Mesenchymal stem cell (in vitro differentiated cells and primary cell): ENCODE measurements around the gene F3. TPM values are rescaled to one million over a fixed set of nuclear protein-coding genes. Genes with fewer than 3 reads are reported as not detected.
A peak's percentile ranks its signal among the peaks of the same experiment; 100 is the strongest.

Source experiments
- DNase-seq: peaks from one replicate; pipeline ENCODE4 v3.0.0-alpha.2; 2013
- H2AFZ ChIP-seq: one replicate; pipeline ENCODE4 v1.6.1; 2013; ENCODE audit warnings: low read depth, mild to moderate bottlenecking, control low read depth, inconsistent platforms, low read length, moderate library complexity
- H2AK5ac ChIP-seq: 2 replicates; pipeline ENCODE4 v1.6.1; 2013; ENCODE audit warnings: low read length, moderate library complexity, mild to moderate bottlenecking, inconsistent platforms; ENCODE audit not compliant: severe bottlenecking
- H2BK120ac ChIP-seq: one replicate; pipeline ENCODE4 v1.6.1; 2013; ENCODE audit warnings: low read depth, mild to moderate bottlenecking, inconsistent platforms, low read length, moderate library complexity
- H2BK12ac ChIP-seq, 2 experiments: one replicate each; pipeline ENCODE4 v1.6.1; 2013; ENCODE audit warnings: inconsistent platforms in 2 of 2, low read length in 2 of 2, mild to moderate bottlenecking in 2 of 2, moderate library complexity in 2 of 2, control low read depth in 1 of 2
- H2BK15ac ChIP-seq: one replicate; pipeline ENCODE4 v1.6.1; 2013; ENCODE audit warnings: mild to moderate bottlenecking, low read depth, inconsistent platforms; ENCODE audit not compliant: poor library complexity, severe bottlenecking
- H2BK5ac ChIP-seq: 2 replicates; pipeline ENCODE4 v1.6.1; 2013; ENCODE audit warnings: low read depth, mild to moderate bottlenecking, low read length, control low read depth, inconsistent platforms; ENCODE audit not compliant: poor library complexity, severe bottlenecking
- H3K14ac ChIP-seq, 2 experiments: one replicate each; pipeline ENCODE4 v1.6.1; 2013; ENCODE audit warnings: inconsistent platforms in 2 of 2, low read length in 2 of 2, control low read depth in 1 of 2, mild to moderate bottlenecking in 1 of 2, moderate library complexity in 1 of 2
- H3K18ac ChIP-seq, 2 experiments: one replicate each; pipeline ENCODE4 v1.6.1; 2013; ENCODE audit warnings: inconsistent platforms in 2 of 2, low read length in 2 of 2, control low read depth in 1 of 2, low read depth in 1 of 2, mild to moderate bottlenecking in 1 of 2
- H3K23ac ChIP-seq, 2 experiments: one replicate each; pipeline ENCODE4 v1.6.1; 2013; ENCODE audit warnings: inconsistent platforms in 2 of 2, low read length in 2 of 2, mild to moderate bottlenecking in 2 of 2, moderate library complexity in 2 of 2, control low read depth in 1 of 2
- H3K27ac ChIP-seq: 2 replicates; pipeline ENCODE4 v1.5.1; 2013; ENCODE audit warnings: mild to moderate bottlenecking, moderate library complexity, low read length, control low read depth, inconsistent platforms; ENCODE audit not compliant: poor library complexity, severe bottlenecking
- H3K27me3 ChIP-seq, 2 experiments: 2 replicates each; pipeline versions ENCODE4 v1.6.1 to v1.7.0; 2013; ENCODE audit warnings: low read length in 2 of 2, mild to moderate bottlenecking in 2 of 2, moderate library complexity in 2 of 2, control low read depth in 1 of 2, inconsistent platforms in 1 of 2; ENCODE audit not compliant: control insufficient read depth in 1 of 2, insufficient read depth in 1 of 2
- H3K36me3 ChIP-seq, 2 experiments: 2 replicates each; pipeline versions ENCODE4 v1.6.1 to v1.7.0; 2013; ENCODE audit warnings: low read length in 2 of 2, control low read depth in 1 of 2, inconsistent platforms in 1 of 2, low read depth in 1 of 2, mild to moderate bottlenecking in 1 of 2; ENCODE audit not compliant: insufficient read depth in 2 of 2, control insufficient read depth in 1 of 2
- H3K4ac ChIP-seq, 2 experiments: one replicate each; pipeline ENCODE4 v1.6.1; 2013; ENCODE audit warnings: inconsistent platforms in 2 of 2, low read length in 2 of 2, mild to moderate bottlenecking in 2 of 2, moderate library complexity in 2 of 2, control low read depth in 1 of 2, low read depth in 1 of 2
- H3K4me1 ChIP-seq: 2 replicates; pipeline ENCODE4 v1.6.1; 2013; ENCODE audit warnings: low read depth, low read length, control low read depth; ENCODE audit not compliant: control insufficient read depth, insufficient read depth
- H3K4me2 ChIP-seq: 2 replicates; pipeline ENCODE4 v1.6.1; 2013; ENCODE audit warnings: low read length, mild to moderate bottlenecking, inconsistent platforms; ENCODE audit not compliant: poor library complexity, severe bottlenecking
- H3K4me3 ChIP-seq, 2 experiments: 2 replicates each; pipeline versions ENCODE4 v1.5.1 to v1.7.0; 2013; ENCODE audit warnings: low read length in 2 of 2, mild to moderate bottlenecking in 2 of 2, control low read depth in 1 of 2, low read depth in 1 of 2; ENCODE audit not compliant: insufficient read depth in 1 of 2
- H3K79me1 ChIP-seq: replicated peaks from 2 replicates; pipeline ENCODE4 v1.6.1; 2013; ENCODE audit warnings: mild to moderate bottlenecking, control low read depth, low read length, inconsistent platforms; ENCODE audit not compliant: poor library complexity, severe bottlenecking
- H3K9ac ChIP-seq: 2 replicates; pipeline ENCODE4 v1.7.0; 2013; ENCODE audit warnings: mild to moderate bottlenecking, low read length, moderate library complexity
- H3K9me3 ChIP-seq: 2 replicates; pipeline ENCODE4 v1.7.0; 2013; ENCODE audit warnings: mild to moderate bottlenecking, low read length; ENCODE audit not compliant: control insufficient read depth
- H4K8ac ChIP-seq: one replicate; pipeline ENCODE4 v1.6.1; 2013; ENCODE audit warnings: inconsistent platforms, mild to moderate bottlenecking, low read length, moderate library complexity
- H4K91ac ChIP-seq: one replicate; pipeline ENCODE4 v1.6.1; 2013; ENCODE audit warnings: mild to moderate bottlenecking, low read length, inconsistent platforms
- WGBS: methylation state at CpG from one replicate; pipeline ENCODE4 v1.1.7; 2013; ENCODE audit warnings: mixed read lengths; 5-methylcytosine and 5-hydroxymethylcytosine counted together
- polyA plus RNA-seq, 2 experiments: library from polyadenylated mRNA; stranded (reverse); fragments of 200-250 nt; gene quantifications; one replicate each; pipeline ENCODE4 v1.2.3, GENCODE V29; 2013

The F3 gene
- 511 TPM for polyA plus RNA-seq (2013, experiment 1 of 2)
- 536 TPM for polyA plus RNA-seq (2013, experiment 2 of 2)

GRCh38 chr1:94541246-94542087 lies at the start of gene F3:
TSS of gene F3 (minus strand) at chr1:94541759. CDS start at chr1:94541636, 123 bp downstream.
- peak within 1 kb of the TSS; percentile 22 to 69 for H2BK12ac ChIP-seq
- H3K4me2 ChIP-seq = peak within 1 kb of the TSS; percentile 92
- peak within 1 kb of the TSS; percentile 96 to 97 for H3K18ac ChIP-seq
- H3K36me3 ChIP-seq = peaks cover 0 to 2% of the 10 kb centered on the region in 2 experiments
- WGBS = under 1% methylated on average over 51 of the region's 94 CpGs
- peak within 1 kb of the TSS; percentile 83 to 90 for H3K4me3 ChIP-seq
- H4K8ac ChIP-seq = peak within 1 kb of the TSS; percentile 86
- DNase-seq = peak; percentile 95
- H3K14ac ChIP-seq = peak within 1 kb of the TSS; percentile 70 to 98
- no peaks in the 10 kb centered on the region for H3K27me3 ChIP-seq
- H2AK5ac ChIP-seq = no peak within 1 kb of the TSS
- H3K4ac ChIP-seq = peak within 1 kb of the TSS; percentile 84 to 92
- peak within 1 kb of the TSS; percentile 39 for H3K27ac ChIP-seq
- H3K4me1 ChIP-seq = peaks cover 15% of the 10 kb centered on the region
- no peak within 1 kb of the TSS for H2BK5ac ChIP-seq
- H3K23ac ChIP-seq = peak within 1 kb of the TSS in 1 of 2 experiments; percentile 98
- H2BK15ac ChIP-seq = peak within 1 kb of the TSS; percentile 92
- peaks cover 3% of the 10 kb centered on the region for H3K79me1 ChIP-seq
- H3K9ac ChIP-seq = peak within 1 kb of the TSS; percentile 84
- H4K91ac ChIP-seq = peak within 1 kb of the TSS; percentile 82
- H2AFZ ChIP-seq = peak within 1 kb of the TSS; percentile 30
- peak within 1 kb of the TSS; percentile 92 for H2BK120ac ChIP-seq
- no peaks in the 10 kb centered on the region for H3K9me3 ChIP-seq

GRCh38 chr1:94590203-94591137 lies 48.9 kb upstream of the F3 start:
- Histone ChIP-seq H3K9ac (peak overlapping the region; percentile 63), H2AFZ (no peak overlapping the region), H3K4me1 (no peaks in the 10 kb centered on the region), H3K79me1 (no peaks in the 10 kb centered on the region), H3K4me2 (no peak overlapping the region), H2AK5ac (no peak overlapping the region), H4K8ac (peak overlapping the region; percentile 52), H3K9me3 (no peaks in the 10 kb centered on the region), H3K27ac (no peak overlapping the region), H2BK5ac (no peak overlapping the region), H3K27me3 (no peaks in the 10 kb centered on the region), H3K14ac (peak overlapping the region in 1 of 2 experiments; percentile 31), H3K23ac (no peak overlapping the region), H3K36me3 (no peaks in the 10 kb centered on the region), H3K18ac (peak overlapping the region; percentile 26 to 90), H3K4me3 (no peak overlapping the region), H2BK15ac (no peak overlapping the region), H4K91ac (no peak overlapping the region), H2BK12ac (peak overlapping the region; percentile 29 to 84), H3K4ac (peak overlapping the region in 1 of 2 experiments; percentile 57), H2BK120ac (no peak overlapping the region)
- peak; percentile 71 for DNase-seq
- 74% methylated on average over 3 of the region's 7 CpGs for WGBS

GRCh38 chr1:94589728-94590127 lies 48.2 kb upstream of the F3 start:
- Histone ChIP-seq H3K4me3 (no peak overlapping the region), H4K8ac (peak overlapping the region; percentile 69), H3K18ac (peak overlapping the region; percentile 67 to 90), H3K27me3 (no peaks in the 10 kb centered on the region), H2BK120ac (peak overlapping the region; percentile 88), H4K91ac (peak overlapping the region; percentile 91), H3K4me2 (no peak overlapping the region), H3K9me3 (no peaks in the 10 kb centered on the region), H3K36me3 (no peaks in the 10 kb centered on the region), H3K79me1 (no peaks in the 10 kb centered on the region), H2AK5ac (no peak overlapping the region), H3K4me1 (no peaks in the 10 kb centered on the region), H3K14ac (no peak overlapping the region), H2BK5ac (no peak overlapping the region), H3K23ac (no peak overlapping the region), H2BK15ac (no peak overlapping the region), H3K27ac (no peak overlapping the region), H2AFZ (no peak overlapping the region), H3K9ac (no peak overlapping the region), H3K4ac (peak overlapping the region; percentile 61 to 77), H2BK12ac (peak overlapping the region; percentile 79 to 94)
- WGBS = 100% methylated on average over 4 of the region's 4 CpGs
- DNase-seq = no peak
